CD1c-positive myeloid dendritic cell (primary cell): ENCODE data around the gene ARPIN.
"Not testable (repeated sequence)": the region's sequence is repeated elsewhere in the genome, so short reads cannot be mapped to it uniquely, and the experiment has no call there.

Experiments
- DNase-seq: peaks from one replicate; pipeline ENCODE4 v3.0.0-alpha.2; 2016; ENCODE audit errors: extremely low spot score

ARPIN gene

DNA sequence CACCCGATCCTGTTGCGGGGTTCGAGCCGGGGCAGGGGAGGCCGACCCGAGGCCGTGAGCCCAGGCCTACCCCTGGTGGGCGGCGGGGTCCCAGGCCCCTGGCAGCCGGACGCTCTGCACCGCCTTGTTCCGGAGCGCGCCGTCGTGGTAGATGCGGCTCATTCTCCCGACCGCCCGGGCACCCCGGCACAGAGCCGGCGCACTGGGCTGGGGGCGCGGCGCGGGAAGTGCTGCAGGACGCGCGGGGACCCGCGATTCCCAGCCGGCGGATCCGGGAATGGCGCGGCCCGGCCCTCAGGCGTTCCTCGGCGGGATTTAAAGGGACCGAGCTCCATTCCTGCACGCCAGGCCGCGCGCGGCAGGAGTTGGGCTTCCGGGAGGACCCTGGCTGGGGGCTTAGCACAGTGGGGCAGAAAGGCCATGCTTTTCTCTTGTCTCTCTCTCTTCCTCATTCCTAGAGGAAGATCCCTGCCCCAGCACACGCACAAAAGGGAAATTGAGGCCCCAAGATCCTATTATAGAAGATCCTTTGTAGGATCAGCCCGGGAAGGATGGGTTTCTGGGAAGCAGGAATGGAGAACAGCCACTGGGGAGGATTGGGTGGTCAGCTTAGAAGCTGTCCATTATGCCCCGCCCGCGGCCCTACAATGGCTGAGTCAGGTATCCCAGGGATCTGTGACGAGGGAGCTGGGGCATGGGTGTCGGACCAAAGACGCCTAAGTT lies at the start of gene ARPIN:
TSS of gene ARPIN (minus strand) at position 279 of the 723 bp plus-strand sequence. CDS start at position 162, 117 bp downstream.
- peak; percentile 41 for DNase-seq

DNA sequence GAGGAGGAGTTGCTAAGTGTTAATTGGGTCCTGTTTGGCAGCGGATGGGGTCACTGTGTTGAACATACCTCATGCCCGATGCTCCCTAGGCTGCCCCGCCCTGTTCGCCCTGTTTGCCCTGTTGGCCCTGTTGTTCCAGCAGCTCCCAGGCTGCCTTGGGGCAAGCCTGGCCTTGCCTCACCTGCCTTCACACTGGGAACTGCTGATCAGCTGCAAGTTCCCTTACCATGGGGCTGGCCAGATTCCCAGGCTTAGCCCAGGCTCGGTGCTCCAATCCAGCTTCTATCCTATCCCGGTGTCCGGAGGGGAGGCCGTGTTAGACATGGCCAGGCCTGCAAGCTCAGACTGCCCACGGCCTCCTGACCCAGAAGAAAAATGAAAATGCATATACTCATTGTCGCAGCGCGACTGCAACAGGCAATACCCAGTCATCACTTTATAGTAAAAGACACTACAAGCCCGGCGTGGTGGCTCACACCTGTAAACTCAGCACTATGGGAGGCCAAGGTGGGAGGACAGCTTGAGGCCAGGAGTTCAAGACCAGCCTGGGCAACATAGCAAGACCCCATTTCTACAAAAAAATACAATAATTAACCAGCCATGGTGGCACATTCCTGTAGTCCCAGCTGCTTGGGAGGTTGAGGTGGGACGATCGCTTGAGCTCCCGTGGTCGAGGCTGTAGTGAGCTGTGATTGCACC lies 45.5 kb upstream of the ARPIN start:
- DNase-seq: no peak

DNA sequence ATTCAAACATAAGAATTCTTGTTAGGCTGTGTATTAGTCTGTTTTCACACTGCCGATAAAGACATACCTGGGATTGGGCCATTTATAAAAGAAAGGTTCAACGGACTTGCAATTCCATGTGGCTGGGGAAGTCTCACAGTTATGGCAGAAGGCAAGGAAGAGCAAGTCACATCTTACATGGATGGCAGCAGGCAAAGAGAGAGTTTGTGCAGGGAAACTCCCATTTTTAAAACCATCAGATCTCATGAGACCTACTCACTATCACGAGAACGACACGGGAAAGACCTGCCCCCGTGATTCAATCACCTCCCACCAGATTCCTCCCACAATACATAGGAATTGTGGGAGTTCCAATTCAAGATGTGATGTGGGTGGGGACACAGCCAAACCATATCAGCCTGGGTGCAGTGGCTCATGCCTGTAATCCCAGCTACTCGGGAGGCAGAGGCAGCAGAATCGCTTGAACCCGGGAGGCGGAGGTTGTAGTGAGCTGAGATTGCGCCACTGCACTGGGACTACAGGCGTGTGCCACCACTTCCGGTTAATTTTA lies 42.8 kb upstream of the ARPIN start:
- not testable (repeated sequence) for DNase-seq

DNA sequence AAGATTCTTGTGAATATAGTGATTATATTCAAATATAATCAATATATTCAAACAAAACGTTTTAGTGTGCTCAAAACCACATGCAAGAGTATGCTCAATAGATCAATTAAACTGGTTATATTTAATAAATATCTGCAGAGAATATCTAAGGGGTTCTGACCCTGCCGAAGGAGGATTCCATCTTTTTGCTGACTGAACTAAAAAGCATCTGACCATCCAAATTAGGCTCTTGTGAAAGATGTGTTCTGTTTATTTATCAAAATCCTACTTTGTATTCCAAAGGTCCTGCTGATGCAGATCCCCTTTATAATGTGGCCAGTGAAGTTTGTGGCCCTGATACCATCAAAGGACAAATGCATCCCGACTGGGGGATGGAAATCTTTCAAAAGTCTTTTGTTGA lies 41.8 kb upstream of the ARPIN start:
- DNase-seq: no peak

DNA sequence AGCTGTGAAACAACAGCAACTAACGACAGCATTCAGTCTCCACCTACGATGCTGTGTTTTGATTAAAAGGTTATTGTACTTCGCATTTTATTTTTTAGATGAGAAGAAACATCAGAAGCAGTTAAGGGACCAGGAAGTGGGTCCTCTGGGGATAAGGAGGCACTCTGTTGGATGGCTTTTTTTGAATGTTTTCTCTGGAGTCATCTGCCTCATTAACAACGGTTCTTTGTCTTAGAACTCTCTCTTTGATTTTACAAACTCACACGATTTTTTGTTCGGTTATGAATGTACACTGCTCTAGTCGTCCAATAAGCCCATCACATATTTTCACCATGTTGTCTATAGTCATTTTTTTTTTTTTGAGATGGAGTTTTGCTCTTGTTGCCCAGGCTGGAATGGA lies 36.0 kb upstream of the ARPIN start:
- no peak for DNase-seq

DNA sequence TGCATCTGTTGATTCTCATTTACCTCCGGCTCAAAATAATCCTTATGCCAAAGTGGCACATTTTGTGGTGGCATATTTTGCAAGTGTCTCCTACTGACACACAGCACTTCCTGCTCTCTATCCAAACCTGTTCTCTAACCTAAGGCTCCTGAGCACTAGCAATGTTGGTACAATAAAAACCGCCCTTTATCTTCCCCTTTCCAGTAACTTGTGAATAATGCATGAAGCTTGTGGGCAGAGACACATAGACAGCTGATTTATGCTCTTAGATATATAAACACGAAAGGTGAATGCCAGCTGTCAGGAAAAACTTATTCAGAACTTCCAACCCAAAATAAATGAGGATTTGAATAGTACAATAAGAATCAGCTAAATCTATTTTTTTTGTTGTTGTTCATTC lies 34.6 kb upstream of the ARPIN start:
- no peak for DNase-seq

DNA sequence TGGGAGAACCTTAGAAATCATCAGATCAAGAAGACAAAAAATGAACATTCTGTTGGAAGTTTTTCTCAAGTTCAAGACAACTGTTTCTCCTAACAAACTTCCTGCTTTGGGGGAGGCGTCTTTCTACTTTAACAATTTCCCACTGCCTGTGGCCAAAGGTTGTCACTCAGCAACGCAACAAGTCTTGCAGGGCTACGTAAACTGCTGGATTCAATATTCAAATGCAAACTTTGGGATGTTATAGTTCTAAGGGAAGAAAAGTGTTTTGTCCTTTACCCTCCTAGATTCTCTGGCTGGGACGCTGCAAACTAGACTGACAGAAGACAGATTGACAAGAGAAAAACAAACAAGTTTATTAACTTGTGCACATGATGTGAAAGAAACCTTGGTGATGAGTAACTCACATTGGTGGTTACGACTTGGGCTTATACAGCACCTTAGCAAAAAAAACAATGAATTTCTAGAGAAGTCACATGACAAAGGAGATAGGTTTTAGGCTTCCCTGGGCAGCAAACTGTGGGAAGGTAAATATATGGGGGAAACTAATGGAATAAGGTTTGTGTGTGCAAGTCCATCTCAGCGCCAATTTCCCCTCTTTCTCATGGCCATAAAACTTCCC lies 34.0 kb upstream of the ARPIN start:
- DNase-seq: no peak

DNA sequence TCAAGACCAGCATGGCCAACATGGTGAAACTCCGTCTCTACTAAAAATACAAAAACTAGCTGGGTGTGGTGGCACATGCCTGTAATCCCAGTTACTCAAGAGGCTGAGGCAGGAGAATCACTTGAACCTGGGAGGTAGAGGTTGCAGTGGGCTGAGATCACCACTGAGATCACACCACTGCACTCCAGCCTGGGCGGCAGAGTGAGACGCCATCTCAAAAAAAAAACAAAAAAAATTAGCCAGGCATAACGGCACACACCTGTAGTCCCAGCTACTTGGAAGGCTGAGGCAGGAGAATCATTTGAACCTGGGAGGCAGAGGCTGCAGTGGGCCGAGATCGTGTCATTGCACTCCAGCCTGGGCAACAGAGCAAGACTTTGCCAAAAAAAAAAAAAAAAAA lies 31.0 kb upstream of the ARPIN start:
- DNase-seq: not testable (repeated sequence)

DNA sequence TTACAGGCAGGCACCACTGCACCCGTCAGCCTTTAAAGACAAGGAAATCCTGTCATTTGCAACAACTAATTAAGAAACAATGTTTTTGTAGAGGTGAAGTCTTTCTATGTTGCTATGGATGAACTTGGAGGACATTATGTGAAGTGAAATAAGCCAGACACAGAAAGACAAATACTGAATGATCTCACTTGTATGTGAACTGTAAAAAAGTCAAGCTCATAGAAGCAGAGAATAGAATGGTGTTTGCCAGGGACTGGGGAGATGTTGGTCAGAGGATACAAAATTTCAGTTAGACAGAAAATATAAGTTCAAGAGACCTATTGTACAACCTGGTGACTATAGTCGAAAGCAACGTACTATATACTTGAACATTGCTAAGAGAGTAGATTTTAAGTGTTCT lies 27.2 kb upstream of the ARPIN start:
- DNase-seq: no peak

DNA sequence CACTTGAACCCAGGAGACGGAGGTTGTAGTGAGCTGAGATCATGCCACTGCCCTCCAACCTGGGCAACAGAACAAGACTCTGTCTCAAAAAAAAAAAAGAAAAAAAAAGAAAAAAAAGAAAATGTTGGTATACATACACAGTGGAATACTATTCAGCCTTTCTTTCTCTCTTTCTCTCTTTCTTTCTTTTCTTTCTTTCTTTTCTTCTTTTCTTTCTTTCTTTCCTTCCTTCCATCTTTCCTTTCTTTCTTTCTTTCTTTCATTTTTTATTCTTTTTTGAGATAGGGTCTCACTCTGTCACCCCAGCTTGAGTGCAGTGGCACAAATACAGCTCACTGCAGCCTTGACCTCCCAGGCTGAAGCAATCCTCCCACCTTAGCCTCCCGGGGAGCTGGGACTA lies 26.6 kb upstream of the ARPIN start:
- DNase-seq: not testable (repeated sequence)

DNA sequence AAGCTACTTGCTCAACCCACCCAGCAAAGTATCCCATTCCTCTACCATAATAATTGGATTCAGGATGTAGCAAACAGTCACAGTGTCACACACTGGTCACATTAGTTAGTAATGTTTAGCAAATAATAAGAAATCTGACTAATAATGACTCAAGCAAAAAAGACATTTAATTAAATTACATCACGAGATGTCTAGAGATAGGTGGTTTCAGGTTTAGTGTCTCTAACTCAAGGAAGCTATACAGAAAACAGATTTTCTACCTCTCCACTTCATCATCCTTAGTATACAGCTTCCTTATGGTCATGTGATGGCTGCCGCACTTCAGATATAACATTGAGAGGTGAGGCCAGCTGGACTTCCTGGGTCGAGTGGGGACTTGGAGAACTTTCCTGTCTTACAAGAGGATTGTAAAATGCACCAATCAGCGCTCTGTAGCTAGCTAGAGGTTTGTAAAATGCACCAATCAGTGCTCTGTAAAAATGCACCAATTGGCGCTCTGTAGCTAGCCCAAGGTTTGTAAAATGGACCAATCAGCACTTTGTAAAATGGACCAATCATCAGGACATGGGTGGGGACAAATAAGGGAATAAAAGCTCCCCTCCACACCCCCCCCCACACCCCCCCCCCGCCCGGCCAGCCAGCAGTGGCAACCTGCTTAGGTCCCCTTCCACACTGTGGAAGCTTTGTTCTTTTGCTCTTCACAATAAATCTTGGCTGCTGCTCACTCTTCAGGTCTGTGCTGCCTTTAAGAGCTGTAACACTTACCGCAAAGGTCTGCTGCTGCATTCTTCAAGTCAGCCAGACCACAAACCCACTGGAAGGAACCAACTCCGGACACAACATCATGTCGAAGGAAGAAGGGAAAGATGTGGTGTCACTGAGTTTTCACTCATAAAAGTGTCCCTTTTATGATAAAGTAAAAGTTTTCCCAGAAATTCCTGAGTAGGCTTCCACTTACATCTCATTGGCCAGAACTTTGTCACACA lies 24.9 kb upstream of the ARPIN start:
- DNase-seq: no peak

DNA sequence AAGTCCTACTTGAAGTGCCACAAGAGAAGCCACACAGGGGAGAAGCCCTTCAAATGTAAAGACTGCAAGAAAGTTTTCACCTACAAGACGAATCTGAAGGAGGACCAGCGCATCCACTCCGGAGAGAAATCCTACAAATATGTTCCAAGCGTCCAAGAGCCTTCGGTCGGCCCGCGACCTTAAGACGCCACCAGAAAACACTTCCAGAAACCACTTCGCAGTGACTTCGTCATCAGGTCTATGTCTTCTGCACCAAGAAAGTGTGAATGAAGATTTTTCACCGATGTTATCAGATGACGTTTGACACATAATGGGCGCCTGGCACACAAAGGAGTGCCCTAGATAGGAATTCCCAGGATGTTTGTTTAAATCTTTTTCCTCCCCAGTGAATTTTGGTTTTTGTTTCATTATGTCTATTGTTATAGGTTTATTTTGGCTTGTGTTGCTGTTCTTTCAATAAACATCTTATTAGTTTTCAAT lies 24.1 kb upstream of the ARPIN start:
- DNase-seq: no peak

DNA sequence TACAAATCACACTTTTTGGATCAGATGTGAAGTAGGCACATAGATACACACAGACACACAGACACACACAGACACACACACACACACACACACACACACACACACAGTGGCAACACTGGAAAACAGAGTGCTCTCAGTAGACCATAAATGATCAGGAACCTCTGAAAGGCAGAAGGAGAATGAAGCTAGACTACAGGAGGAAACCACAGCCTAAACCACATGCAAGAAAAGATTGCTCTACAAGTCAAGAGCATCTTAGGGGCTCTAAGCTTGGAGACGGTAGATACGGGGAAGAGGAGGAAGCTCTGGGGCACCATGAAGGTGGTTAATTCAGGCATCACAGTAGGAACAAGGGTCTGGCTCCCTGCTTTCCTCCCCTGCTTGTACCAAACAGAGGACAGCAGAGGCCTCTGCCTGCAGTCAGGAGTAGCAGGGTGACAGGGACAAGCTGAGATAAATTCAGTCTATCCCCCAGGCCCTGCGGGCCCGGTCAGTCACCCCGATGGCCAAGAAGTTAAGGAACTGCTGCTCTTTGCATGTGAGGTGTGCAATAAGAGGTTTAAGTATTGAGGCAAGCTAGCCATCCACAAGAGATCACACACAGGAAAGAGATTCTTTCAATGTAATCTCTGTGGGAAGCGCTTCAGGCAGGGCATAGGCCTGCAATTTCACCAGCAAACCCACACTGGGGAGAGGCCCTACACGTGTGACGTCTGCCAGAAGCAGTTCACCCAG lies 23.5 kb upstream of the ARPIN start:
- DNase-seq: peak; percentile 12

DNA sequence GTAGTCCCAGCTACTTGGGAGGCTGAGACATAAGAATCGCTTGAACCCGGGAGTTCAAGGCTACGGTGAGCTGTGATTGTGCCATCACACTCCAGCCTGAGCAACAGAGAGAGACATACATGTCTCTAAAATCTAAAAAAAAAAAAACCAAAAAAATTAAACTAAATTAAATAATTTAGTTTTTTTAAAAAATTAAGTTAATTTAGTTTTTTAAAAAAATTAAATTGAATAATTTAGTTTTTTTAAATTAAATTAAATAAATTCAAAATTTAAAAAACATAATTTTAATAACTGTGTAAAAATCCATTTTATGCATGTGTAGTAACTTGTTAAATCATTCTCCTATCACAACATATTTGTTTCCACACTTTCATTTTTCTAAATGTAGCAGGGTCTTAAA lies 20.1 kb upstream of the ARPIN start:
- DNase-seq: no peak

DNA sequence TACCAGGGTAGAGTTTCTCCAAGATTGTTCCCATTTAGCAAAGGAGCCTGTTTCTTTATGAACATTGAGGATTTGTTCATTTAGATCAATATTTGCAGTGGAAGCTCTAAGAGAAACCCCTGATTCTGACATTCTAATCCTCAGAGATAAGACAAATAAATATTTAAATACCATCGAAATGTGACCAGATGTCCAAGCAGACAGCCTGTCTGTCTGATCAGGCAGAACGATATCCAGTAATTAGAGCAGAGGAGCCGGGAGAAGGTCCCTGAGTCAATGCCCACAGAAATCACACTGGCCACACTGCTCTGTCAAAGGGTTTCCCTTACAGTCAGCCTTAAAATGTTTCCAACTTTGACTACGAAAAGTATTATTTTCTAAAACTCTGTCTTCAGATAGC lies 15.7 kb upstream of the ARPIN start:
- no peak for DNase-seq

DNA sequence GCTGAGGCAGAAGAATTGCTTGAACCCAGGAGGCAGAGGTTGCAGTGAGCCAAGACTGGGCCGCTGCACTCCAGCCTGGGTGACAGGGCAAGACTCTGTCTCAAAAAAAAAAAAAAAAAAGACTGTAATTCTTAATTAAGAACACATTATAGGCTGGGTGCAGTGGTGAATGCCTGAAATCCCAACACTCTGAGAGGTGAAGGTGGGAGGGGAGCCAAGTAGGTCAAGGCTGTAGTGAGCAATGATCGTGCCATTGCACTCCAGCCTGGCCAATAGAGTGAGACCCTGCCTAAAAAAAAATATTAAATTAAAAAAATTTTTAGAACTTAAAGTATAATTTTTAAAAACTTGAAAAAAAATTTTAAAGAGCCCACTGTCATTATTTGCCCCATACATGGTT lies 13.4 kb upstream of the ARPIN start:
- DNase-seq: no peak

DNA sequence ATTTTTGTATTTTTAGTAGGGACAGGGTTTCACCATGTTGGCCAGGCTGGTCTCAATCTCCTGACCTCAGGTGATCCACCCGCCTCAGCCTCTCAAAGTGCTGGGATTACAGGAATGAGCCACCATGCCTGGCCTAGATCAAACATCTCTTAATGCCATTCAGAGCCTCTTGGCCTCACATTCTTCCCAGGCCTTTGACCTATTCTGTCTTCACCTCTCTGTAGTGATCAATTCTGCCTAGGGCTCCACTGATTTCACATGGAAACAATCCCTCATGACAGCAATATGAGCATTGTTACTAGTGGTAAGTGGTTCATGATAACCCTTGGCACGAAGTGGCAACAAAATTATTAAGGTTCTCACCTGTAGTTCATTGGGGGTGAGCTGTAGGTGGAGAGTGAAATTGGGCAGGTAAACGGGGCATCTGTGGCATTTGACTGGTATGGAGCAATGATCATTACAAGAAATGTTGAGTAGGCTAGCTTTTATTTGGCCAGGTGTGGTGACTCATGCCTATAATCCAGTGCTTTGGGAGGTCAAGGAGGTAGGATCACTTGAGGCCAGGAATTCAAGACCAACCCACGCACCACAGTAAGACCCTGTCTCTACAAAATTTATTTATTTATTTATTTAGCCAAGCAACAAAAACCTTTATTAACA lies 4.8 kb upstream of the ARPIN start:
- no peak for DNase-seq

DNA sequence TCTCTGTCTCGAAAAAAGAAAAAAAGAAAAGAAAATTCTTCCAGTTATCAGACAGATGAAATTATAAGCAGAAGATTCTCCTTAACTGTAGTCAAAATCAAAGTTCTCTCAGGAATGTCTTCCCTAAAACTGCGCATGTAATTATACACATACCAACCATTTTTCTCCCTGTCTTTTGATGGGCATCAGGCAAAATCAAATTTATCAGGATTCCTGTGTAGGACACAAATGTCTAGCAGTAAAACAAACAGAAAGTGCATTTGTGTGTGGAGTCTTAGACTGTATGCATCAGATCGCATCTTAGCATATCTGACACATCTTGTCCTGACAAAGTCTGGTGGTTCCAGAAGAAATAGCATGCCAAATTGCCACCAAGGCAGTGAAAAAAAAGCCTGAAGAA lies 3.9 kb upstream of the ARPIN start:
- DNase-seq: no peak

DNA sequence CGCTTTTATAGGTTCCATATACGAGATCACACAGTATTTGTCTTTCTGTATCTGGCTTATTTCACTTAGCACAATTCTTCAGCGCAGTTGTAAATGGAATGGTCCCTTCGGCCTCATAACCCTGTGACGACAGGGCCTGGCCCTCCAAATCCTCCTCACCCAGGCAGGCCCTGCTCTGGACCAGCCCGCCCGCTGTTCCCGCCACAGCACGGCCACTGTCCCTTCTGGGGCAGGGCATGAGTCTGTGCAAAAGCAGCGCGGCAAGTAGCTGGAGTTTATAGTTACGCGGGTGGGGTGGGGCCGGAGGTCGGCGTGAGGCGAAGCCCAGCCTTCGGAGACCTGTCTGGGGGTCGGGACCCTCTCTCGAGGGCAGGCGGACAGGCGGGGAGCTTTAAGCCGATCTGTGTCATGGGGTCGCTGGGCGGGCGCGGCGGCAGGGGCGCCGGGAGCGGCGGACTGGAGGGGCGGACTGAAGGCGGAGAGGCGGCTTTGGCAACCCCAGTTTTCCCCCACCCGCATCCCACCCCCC lies 543 bp downstream of the ARPIN start:
- no peak for DNase-seq
